ENCODE data around the gene COX14. TPM values are rescaled to one million over a fixed set of nuclear protein-coding genes. Genes with fewer than 3 reads are reported as not detected.

Gene COX14
- 100 to 1,000 TPM in 1 of 8 experiments, 10 to 100 TPM in 7; 33.3 to 101 (median 44.0) TPM for total RNA-seq

GRCh38 chr12:50111693-50112455 lies at the start of gene COX14:
TSS of gene COX14 (plus strand) at chr12:50112236. CDS start at chr12:50120044, 7,808 bp downstream.
- H3K4me3 ChIP-seq = peak within 1 kb of the TSS; percentile 49 to 71 (median 65)
- 0 to 3% (median 0%) methylated on average over 1 to 9 of the region's 59 CpGs; no CpG with 5 or more reads in 3 of the 10 experiments for WGBS, 10 experiments
- ATAC-seq (replicated peaks in 6 of 8) = peak; percentile 83 to 90 (median 88)
- in situ Hi-C loops (cut with MboI; ENCODE audit: low pct_unique_long_range_greater_than_20kb in 2 of 9, low sequenced_read_pairs in 9 of 9, unreplicated experiment in 9 of 9) = no loop called here
- peak within 1 kb of the TSS; percentile 73 to 92 for H3K27ac ChIP-seq
- peaks cover 23 to 26% of the 10 kb centered on the region in 2 donors for H3K4me1 ChIP-seq (replicated peaks in 1 of 2)

GRCh38 chr12:50062728-50063460 lies 49.1 kb upstream of the COX14 start:
- Histone ChIP-seq H3K4me3 (no peak overlapping the region), H3K27ac (no peak overlapping the region), H3K4me1 (replicated peaks in 1 of 2) (peaks cover 5 to 6% of the 10 kb centered on the region in 2 donors)
- 96% methylated on average over 3 of the region's 5 CpGs; no CpG with 5 or more reads in 9 of the 10 experiments for WGBS, 10 experiments
- in situ Hi-C loops (cut with MboI; ENCODE audit: low pct_unique_long_range_greater_than_20kb in 2 of 9, low sequenced_read_pairs in 9 of 9, unreplicated experiment in 9 of 9) = loop anchor here in 4 of 9 experiments (25.0 kb wide), 2 partner anchors 101 to 201 kb away; partner anchors contain the start of genes AQP2 (in 3 of the 4), AQP5 (in 3 of the 4) and AQP6 (in 3 of the 4)
- peak in 6 of 8 experiments; percentile 35 to 69 (median 49) for ATAC-seq (replicated peaks in 6 of 8)

- ATAC-seq (replicated peaks in 6 of 8) = no peak
Measured at GRCh38 chr12:50065726-50066310, 46.2 kb upstream of the COX14 start.

GRCh38 chr12:50066402-50066801 lies 45.6 kb upstream of the COX14 start:
- Histone ChIP-seq H3K4me1 (replicated peaks in 1 of 2) (peaks cover 3% of the 10 kb centered on the region in 2 donors), H3K27ac (no peak overlapping the region), H3K4me3 (no peak overlapping the region)
- ATAC-seq (replicated peaks in 6 of 8) = peak in 2 of 8 experiments; percentile 30 to 35
- WGBS, 10 experiments = 51 to 82% (median 69%) methylated on average over 2 to 5 of the region's 5 CpGs; no CpG with 5 or more reads in 4 of the 10 experiments
- in situ Hi-C loops (cut with MboI; ENCODE audit: low pct_unique_long_range_greater_than_20kb in 2 of 9, low sequenced_read_pairs in 9 of 9, unreplicated experiment in 9 of 9) = loop anchor here in 4 of 9 experiments (25.0 kb wide), 2 partner anchors 104 to 204 kb away; partner anchors contain the start of genes AQP2 (in 3 of the 4), AQP5 (in 3 of the 4) and AQP6 (in 3 of the 4)

More at GRCh38 chr12:50065726-50066310, 46.2 kb upstream of the COX14 start:
- 0 to 100% (median 69%) methylated on average over 1 to 3 of the region's 3 CpGs; no CpG with 5 or more reads in 2 of the 10 experiments for WGBS, 10 experiments
- in situ Hi-C loops (cut with MboI; ENCODE audit: low pct_unique_long_range_greater_than_20kb in 2 of 9, low sequenced_read_pairs in 9 of 9, unreplicated experiment in 9 of 9) = loop anchor here in 4 of 9 experiments (25.0 kb wide), 2 partner anchors 104 to 204 kb away; partner anchors contain the start of genes AQP2 (in 3 of the 4), AQP5 (in 3 of the 4) and AQP6 (in 3 of the 4)
- H3K27ac ChIP-seq = no peak overlapping the region
- peaks cover 3% of the 10 kb centered on the region in 2 donors for H3K4me1 ChIP-seq (replicated peaks in 1 of 2)
- no peak overlapping the region for H3K4me3 ChIP-seq

GRCh38 chr12:50069069-50069468 lies 43.0 kb upstream of the COX14 start:
- Histone ChIP-seq H3K4me3 (no peak overlapping the region), H3K27ac (no peak overlapping the region), H3K4me1 (replicated peaks in 1 of 2) (peaks cover 3% of the 10 kb centered on the region in 2 donors)
- in situ Hi-C loops (cut with MboI; ENCODE audit: low pct_unique_long_range_greater_than_20kb in 2 of 9, low sequenced_read_pairs in 9 of 9, unreplicated experiment in 9 of 9) = loop anchor here in 4 of 9 experiments (25.0 kb wide), 2 partner anchors 107 to 207 kb away; partner anchors contain the start of genes AQP2 (in 3 of the 4), AQP5 (in 3 of the 4) and AQP6 (in 3 of the 4)
- 83 to 100% (median 96%) methylated on average over 3 to 5 of the region's 5 CpGs; no CpG with 5 or more reads in 2 of the 10 experiments for WGBS, 10 experiments
- ATAC-seq (replicated peaks in 6 of 8) = no peak

GRCh38 chr12:50069539-50069938 lies 42.5 kb upstream of the COX14 start:
- Histone ChIP-seq H3K4me1 (replicated peaks in 1 of 2) (peaks cover 3% of the 10 kb centered on the region in 2 donors), H3K27ac (no peak overlapping the region), H3K4me3 (no peak overlapping the region)
- no peak for ATAC-seq (replicated peaks in 6 of 8)
- WGBS, 10 experiments = 81 to 100% (median 100%) methylated on average over 1 to 3 of the region's 3 CpGs
- in situ Hi-C loops (cut with MboI; ENCODE audit: low pct_unique_long_range_greater_than_20kb in 2 of 9, low sequenced_read_pairs in 9 of 9, unreplicated experiment in 9 of 9) = loop anchor here in 4 of 9 experiments (25.0 kb wide), 2 partner anchors 107 to 207 kb away; partner anchors contain the start of genes AQP2 (in 3 of the 4), AQP5 (in 3 of the 4) and AQP6 (in 3 of the 4)

GRCh38 chr12:50070314-50071060 lies 41.5 kb upstream of the COX14 start:
- H3K27ac ChIP-seq = no peak overlapping the region
- in situ Hi-C loops (cut with MboI; ENCODE audit: low pct_unique_long_range_greater_than_20kb in 2 of 9, low sequenced_read_pairs in 9 of 9, unreplicated experiment in 9 of 9) = loop anchor here in 6 of 9 experiments (10.0 to 25.0 kb wide), 4 partner anchors 104 to 208 kb away; partner anchors contain the start of genes AQP5 (in 4 of the 6), AQP2 (in 3 of the 6) and AQP6 (in 3 of the 6)

GRCh38 chr12:50072198-50072907 lies 39.7 kb upstream of the COX14 start:
- Histone ChIP-seq H3K4me3 (no peak overlapping the region), H3K27ac (no peak overlapping the region), H3K4me1 (replicated peaks in 1 of 2) (peaks cover 3% of the 10 kb centered on the region in 2 donors)
- in situ Hi-C loops (cut with MboI; ENCODE audit: low pct_unique_long_range_greater_than_20kb in 2 of 9, low sequenced_read_pairs in 9 of 9, unreplicated experiment in 9 of 9) = loop anchor here in 6 of 9 experiments (10.0 to 25.0 kb wide), 4 partner anchors 102 to 210 kb away; partner anchors contain the start of genes AQP5 (in 4 of the 6), AQP2 (in 3 of the 6) and AQP6 (in 3 of the 6)
- no peak for ATAC-seq (replicated peaks in 6 of 8)
- WGBS, 10 experiments = 60 to 80% methylated on average over 1 to 2 of the region's 10 CpGs; no CpG with 5 or more reads in 8 of the 10 experiments

More at GRCh38 chr12:50070314-50071060, 41.5 kb upstream of the COX14 start:
- H3K4me1 ChIP-seq (replicated peaks in 1 of 2) = peaks cover 3% of the 10 kb centered on the region in 2 donors
- WGBS, 10 experiments = 0 to 67% (median 36%) methylated on average over 1 to 5 of the region's 9 CpGs; no CpG with 5 or more reads in 2 of the 10 experiments
- no peak overlapping the region for H3K4me3 ChIP-seq
- peak; percentile 70 to 85 (median 76) for ATAC-seq (replicated peaks in 6 of 8)

GRCh38 chr12:50073206-50073605 lies 38.8 kb upstream of the COX14 start:
- H3K4me3 ChIP-seq = no peak overlapping the region
- H3K27ac ChIP-seq = no peak overlapping the region
- H3K4me1 ChIP-seq (replicated peaks in 1 of 2) = peaks cover 3% of the 10 kb centered on the region in 2 donors
- ATAC-seq (replicated peaks in 6 of 8) = no peak
- 86% methylated on average over 2 of the region's 7 CpGs; no CpG with 5 or more reads in 9 of the 10 experiments for whole genome bisulfite sequencing, 10 experiments
- in situ Hi-C loops (cut with MboI; ENCODE audit: low pct_unique_long_range_greater_than_20kb in 2 of 9, low sequenced_read_pairs in 9 of 9, unreplicated experiment in 9 of 9) = loop anchor here in 6 of 9 experiments (10.0 to 25.0 kb wide), 4 partner anchors 102 to 211 kb away; partner anchors contain the start of genes AQP5 (in 4 of the 6), AQP2 (in 3 of the 6) and AQP6 (in 3 of the 6)

- in situ Hi-C loops (cut with MboI; ENCODE audit: low pct_unique_long_range_greater_than_20kb in 2 of 9, low sequenced_read_pairs in 9 of 9, unreplicated experiment in 9 of 9) = loop anchor here in 6 of 9 experiments (10.0 to 25.0 kb wide), 4 partner anchors 101 to 211 kb away; partner anchors contain the start of genes AQP5 (in 4 of the 6), AQP2 (in 3 of the 6) and AQP6 (in 3 of the 6)
Measured at GRCh38 chr12:50073712-50074111, 38.3 kb upstream of the COX14 start.

More at GRCh38 chr12:50073712-50074111, 38.3 kb upstream of the COX14 start:
- H3K4me3 ChIP-seq = no peak overlapping the region
- peaks cover 3% of the 10 kb centered on the region in 2 donors for H3K4me1 ChIP-seq (replicated peaks in 1 of 2)
- 70 to 87% (median 75%) methylated on average over 3 to 6 of the region's 10 CpGs; no CpG with 5 or more reads in 6 of the 10 experiments for WGBS, 10 experiments
- ATAC-seq (replicated peaks in 6 of 8) = no peak
- H3K27ac ChIP-seq = no peak overlapping the region

Data from motor neuron (in vitro differentiated cells).